Subcutaneous abdominal adipose tissue (tissue), 5 donors: ENCODE data around the gene FAM193A.
"Not testable (repeated sequence)": the region's sequence is repeated elsewhere in the genome, so short reads cannot be mapped to it uniquely, and the experiment has no call there.

Source experiments
- H3K27ac ChIP-seq: one replicate; pipeline ENCODE4 v1.7.0; 2013; ENCODE audit warnings: low read depth, mild to moderate bottlenecking, inconsistent platforms, low read length, moderate library complexity
- H3K27me3 ChIP-seq, 5 donors: one replicate each; pipeline ENCODE4 v1.7.0; 2013; ENCODE audit warnings: low read length in 5 of 5, inconsistent platforms in 1 of 5; ENCODE audit not compliant: control insufficient read depth in 5 of 5, insufficient read depth in 4 of 5
- H3K36me3 ChIP-seq, 5 donors: one replicate each; pipeline ENCODE4 v1.7.0; 2013; ENCODE audit warnings: low read length in 5 of 5; ENCODE audit not compliant: control insufficient read depth in 5 of 5, insufficient read depth in 5 of 5
- H3K4me1 ChIP-seq, 5 donors: one replicate each; pipeline ENCODE4 v1.7.0; 2013; ENCODE audit warnings: low read length in 5 of 5, mild to moderate bottlenecking in 3 of 5, moderate library complexity in 1 of 5; ENCODE audit not compliant: control insufficient read depth in 5 of 5, insufficient read depth in 5 of 5
- H3K4me3 ChIP-seq, 5 donors: one replicate each; pipeline ENCODE4 v1.7.0; 2013; ENCODE audit warnings: low read length in 5 of 5, low read depth in 1 of 5
- H3K9ac ChIP-seq, 5 donors: one replicate each; pipeline ENCODE4 v1.7.0; 2013; ENCODE audit warnings: low read length in 5 of 5, mild to moderate bottlenecking in 4 of 5, moderate library complexity in 3 of 5
- H3K9me3 ChIP-seq, 5 donors: one replicate each; pipeline ENCODE4 v1.7.0; 2013; ENCODE audit warnings: low read length in 5 of 5; ENCODE audit not compliant: control insufficient read depth in 5 of 5
- donor health status: healthy.
- donor health status: healthy.
- donor health status: healthy.
- donor health status: healthy.
- donor health status: healthy.

Gene FAM193A

GRCh38 chr4:2735869-2736268 is 199.4 kb downstream of the FAM193A start:
- no peaks in the 10 kb centered on the region for H3K4me1 ChIP-seq
- peaks cover 0 to 27% (median 26%) of the 10 kb centered on the region in 5 donors for H3K36me3 ChIP-seq
- no peak overlapping the region for H3K27ac ChIP-seq
- no peak overlapping the region for H3K9ac ChIP-seq
- H3K27me3 ChIP-seq = no peaks in the 10 kb centered on the region
- H3K4me3 ChIP-seq = no peak overlapping the region
- H3K9me3 ChIP-seq = peaks cover 0 to 8% (median 0%) of the 10 kb centered on the region in 5 donors

- H3K9ac ChIP-seq, H3K4me1 ChIP-seq, H3K27me3 ChIP-seq, H3K9me3 ChIP-seq, H3K27ac ChIP-seq, H3K4me3 ChIP-seq: not testable (repeated sequence)
- peaks cover 0 to 27% (median 26%) of the 10 kb centered on the region in 5 donors for H3K36me3 ChIP-seq
Measured at GRCh38 chr4:2738296-2738695, 201.8 kb downstream of the FAM193A start.

- Histone ChIP-seq H3K9me3 (peaks cover 0 to under 1% (median 0%) of the 10 kb centered on the region in 5 donors), H3K36me3 (peaks cover 0 to 55% (median 52%) of the 10 kb centered on the region in 5 donors), H3K4me3 (no peak overlapping the region), H3K27me3 (no peaks in the 10 kb centered on the region), H3K9ac (no peak overlapping the region), H3K4me1 (peaks cover 0 to 7% (median under 1%) of the 10 kb centered on the region in 5 donors), H3K27ac (no peak overlapping the region)
Measured at GRCh38 chr4:2741626-2742025, 205.2 kb downstream of the FAM193A start.

GRCh38 chr4:2742081-2742822 is 205.8 kb downstream of the FAM193A start:
- Histone ChIP-seq H3K27me3 (no peaks in the 10 kb centered on the region), H3K27ac (no peak overlapping the region), H3K36me3 (peaks cover 0 to 61% (median 58%) of the 10 kb centered on the region in 5 donors)

GRCh38 chr4:2742823-2743517 is 206.5 kb downstream of the FAM193A start:
- no peak overlapping the region for H3K9ac ChIP-seq
- H3K36me3 ChIP-seq = peaks cover 0 to 67% (median 63%) of the 10 kb centered on the region in 5 donors
- no peaks in the 10 kb centered on the region for H3K27me3 ChIP-seq
- H3K4me1 ChIP-seq = peaks cover 0 to 15% (median 4%) of the 10 kb centered on the region in 5 donors
- no peaks in the 10 kb centered on the region for H3K9me3 ChIP-seq
- no peak overlapping the region for H3K27ac ChIP-seq
- no peak overlapping the region for H3K4me3 ChIP-seq

More at GRCh38 chr4:2742081-2742822, 205.8 kb downstream of the FAM193A start:
- Histone ChIP-seq H3K9me3 (no peaks in the 10 kb centered on the region), H3K4me1 (peaks cover 0 to 14% (median 4%) of the 10 kb centered on the region in 5 donors), H3K9ac (no peak overlapping the region), H3K4me3 (no peak overlapping the region)

GRCh38 chr4:2743518-2744445 is 207.3 kb downstream of the FAM193A start:
- Histone ChIP-seq H3K36me3 (peaks cover 0 to 67% (median 63%) of the 10 kb centered on the region in 5 donors), H3K4me1 (peaks cover 0 to 15% (median 4%) of the 10 kb centered on the region in 5 donors), H3K9ac (no peak overlapping the region), H3K27me3 (no peaks in the 10 kb centered on the region), H3K4me3 (no peak overlapping the region), H3K27ac (no peak overlapping the region), H3K9me3 (no peaks in the 10 kb centered on the region)

- Histone ChIP-seq H3K9me3 (no peaks in the 10 kb centered on the region), H3K4me1 (peaks cover 0 to 15% (median 4%) of the 10 kb centered on the region in 5 donors), H3K27me3 (no peaks in the 10 kb centered on the region), H3K4me3 (no peak overlapping the region), H3K27ac (no peak overlapping the region), H3K36me3 (peaks cover 0 to 71% (median 63%) of the 10 kb centered on the region in 5 donors), H3K9ac (no peak overlapping the region)
Measured at GRCh38 chr4:2744576-2745270, 208.3 kb downstream of the FAM193A start.

- H3K27me3 ChIP-seq = no peaks in the 10 kb centered on the region
Measured at GRCh38 chr4:2745516-2745915, 209.1 kb downstream of the FAM193A start.

More at GRCh38 chr4:2745516-2745915, 209.1 kb downstream of the FAM193A start:
- Histone ChIP-seq H3K9ac (no peak overlapping the region), H3K9me3 (no peaks in the 10 kb centered on the region), H3K4me1 (peaks cover 0 to 15% (median 4%) of the 10 kb centered on the region in 5 donors), H3K36me3 (peaks cover 0 to 71% (median 63%) of the 10 kb centered on the region in 5 donors), H3K27ac (no peak overlapping the region), H3K4me3 (no peak overlapping the region)
